Endothelial cell of umbilical vein (primary cell): ENCODE results near the gene COG4. TPM values are rescaled to one million over a fixed set of nuclear protein-coding genes. Genes with fewer than 3 reads are reported as not detected.
"Not testable (repeated sequence)": the region's sequence is repeated elsewhere in the genome, so short reads cannot be mapped to it uniquely, and the experiment has no call there.

Experiments
- BruUV-seq: library from RNA; stranded (reverse); fragments of 400-500 nt; replicated peaks from 2 replicates; lab custom pipeline; 2021; lab: Mats Ljungman, UMichigan
- CTCF ChIA-PET: fragments of 300-600, 350-600 bp; sonication (Branson Sonifier 250); formaldehyde crosslinking; loops from one replicate; lab custom pipeline; 2021; ENCODE audit warnings: antibody characterized with exemption, inconsistent platforms; lab: Charles Lee
- POLR2A ChIA-PET: fragments of 300-600, 350-600 bp; sonication (Branson Sonifier 250); formaldehyde crosslinking; loops from one replicate; lab custom pipeline; 2021; ENCODE audit warnings: antibody characterized with exemption, inconsistent platforms; lab: Charles Lee
- DNase-seq: peaks from one replicate; pipeline ENCODE4 v3.0.0-alpha.2; 2011; ENCODE audit warnings: low read depth, low spot score
- FAIRE-seq: peaks from 2 replicates; lab custom pipeline; 2011; peaks lifted over from hg19 to GRCh38; lab: Jason Lieb, UNC
- H2AFZ ChIP-seq: 2 replicates; pipeline ENCODE4 v1.6.0; 2012; ENCODE audit warnings: low read depth, low read length, control low read depth, inconsistent platforms
- H3K27ac ChIP-seq: 2 replicates; pipeline ENCODE4 v1.5.1; 2011; ENCODE audit warnings: low read depth, mild to moderate bottlenecking, control low read depth, low read length, moderate library complexity; ENCODE audit not compliant: insufficient read depth
- H3K27me3 ChIP-seq, 2 experiments: 2 replicates each; pipeline versions ENCODE4 v1.6.0 to v1.6.1; 2011; ENCODE audit warnings: low read length in 2 of 2, mixed read lengths in 1 of 2; ENCODE audit not compliant: control insufficient read depth in 2 of 2, insufficient read depth in 2 of 2
- H3K36me3 ChIP-seq, 2 experiments: 2 replicates in 1 of 2; 3 replicates in 1 of 2; pipeline ENCODE4 v1.5.1; 2011; ENCODE audit warnings: low read length in 2 of 2, mild to moderate bottlenecking in 1 of 2, moderate library complexity in 1 of 2; ENCODE audit not compliant: control insufficient read depth in 2 of 2, insufficient read depth in 2 of 2; ENCODE audit errors: extremely low read depth in 1 of 2
- H3K4me1 ChIP-seq: 3 replicates; pipeline ENCODE4 v1.5.1; 2011; ENCODE audit warnings: mild to moderate bottlenecking, low read length; ENCODE audit not compliant: control insufficient read depth, insufficient read depth; ENCODE audit errors: extremely low read depth
- H3K4me2 ChIP-seq: 2 replicates; pipeline ENCODE4 v1.6.1; 2011; ENCODE audit warnings: low read length, control low read depth, mixed read lengths; ENCODE audit not compliant: insufficient read depth
- H3K4me3 ChIP-seq, 3 experiments: fragments of 200-600 bp in 1 of 3; sonication (generic), shearing (Covaris generic) in 1 of 3; replicated peaks in 1 of 3; 2 replicates each; pipeline ENCODE4 v1.5.1; 2011 to 2016; ENCODE audit warnings: control low read depth in 3 of 3, low read length in 3 of 3, mild to moderate bottlenecking in 2 of 3, inconsistent platforms in 1 of 3, low read depth in 1 of 3, moderate library complexity in 1 of 3; ENCODE audit not compliant: insufficient read depth in 1 of 3
- H3K79me2 ChIP-seq: 2 replicates; pipeline ENCODE4 v1.6.0; 2012; ENCODE audit warnings: low read length, inconsistent platforms; ENCODE audit not compliant: control insufficient read depth, insufficient read depth
- H3K9ac ChIP-seq: replicated peaks from 2 replicates; pipeline ENCODE3; 2011; ENCODE audit warnings: low read length, control low read depth; ENCODE audit not compliant: insufficient read depth; ENCODE audit errors: extremely low read depth
- H3K9me1 ChIP-seq: replicated peaks from 3 replicates; pipeline ENCODE4 v1.6.0; 2011; ENCODE audit warnings: mild to moderate bottlenecking, low read length; ENCODE audit not compliant: control insufficient read depth, insufficient read depth; ENCODE audit errors: extremely low read depth
- H3K9me3 ChIP-seq: replicated peaks from 2 replicates; pipeline ENCODE4 v1.5.1; 2012; ENCODE audit warnings: low read length, inconsistent platforms; ENCODE audit not compliant: control insufficient read depth, insufficient read depth
- H4K20me1 ChIP-seq: replicated peaks from 2 replicates; pipeline ENCODE3; 2011; ENCODE audit warnings: mild to moderate bottlenecking, low read length; ENCODE audit not compliant: control insufficient read depth, insufficient read depth; ENCODE audit errors: extremely low read depth
- MYC ChIP-seq: IDR thresholded peaks from one replicate; pipeline ENCODE4 v1.6.1; 2011; ENCODE audit warnings: mild to moderate bottlenecking, low read depth, low read length
- POLR2A ChIP-seq: IDR thresholded peaks from 2 replicates; pipeline ENCODE4 v1.6.1; 2012; ENCODE audit warnings: low read depth, mild to moderate bottlenecking, control low read depth, low read length
- dilution Hi-C: fragments of 300-500 bp; cut with MboI; formaldehyde crosslinking; loops from one replicate; pipeline ENCODE4 v1.15.0; 2019; ENCODE audit warnings: low sequenced_read_pairs; ENCODE audit not compliant: extremely low pct_ligation_motif_present
- intact Hi-C: fragments of 100-400 bp; cut with micrococcal nuclease; formaldehyde crosslinking; loops from one replicate; pipeline ENCODE4 v1.10.0; 2022
- polyA plus RNA-seq, 4 experiments: library from polyadenylated mRNA; depleted of rRNA in 3 of 4; stranded (reverse) in 3 of 4; unstranded in 1 of 4; fragments of >200 nt; gene quantifications; 2 replicates each; pipeline versions ENCODE4 v1.2.1 to v1.2.3, GENCODE V29; 2011 to 2012; ENCODE audit warnings: missing spikeins in 1 of 4
- total RNA-seq: library from RNA; stranded (reverse); gene quantifications from 2 replicates; pipeline ENCODE4 v1.2.3, GENCODE V29; 2021

Gene COG4
- total and polyA plus RNA-seq, 2 donors (not counting 3 experiments of a cell fraction or from before 2014, with no cell fraction given), result 53.7 to 61.2 TPM

DNA sequence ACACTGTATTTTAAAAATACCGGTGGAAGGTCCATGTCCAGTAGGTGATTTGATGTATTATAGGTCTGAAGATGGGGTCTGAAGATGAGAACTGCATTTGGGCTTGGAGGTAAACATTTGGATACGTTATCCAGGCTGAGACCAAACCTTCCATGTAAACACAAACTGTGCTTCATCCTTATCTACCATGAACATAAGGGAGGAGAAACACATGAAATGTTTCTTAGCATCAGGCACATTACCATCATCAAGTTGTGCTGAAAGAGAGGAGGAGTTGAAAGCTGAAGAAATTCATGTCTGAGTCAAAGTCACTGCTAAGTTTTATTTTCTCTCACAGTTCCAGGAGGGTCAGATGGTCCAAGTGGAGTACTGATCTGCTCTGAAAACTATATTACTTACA is 11.6 kb upstream of the COG4 start:
- POLR2A ChIA-PET, result no interaction called here
- no peaks in the 10 kb centered on the region for H3K4me1 ChIP-seq
- no TSS peak for BruUV-seq
- no peak overlapping the region for H3K27ac ChIP-seq
- no peaks in the 10 kb centered on the region for H3K9me3 ChIP-seq
- no peak overlapping the region for H3K9ac ChIP-seq
- CTCF ChIA-PET, result no interaction called here
- H4K20me1 ChIP-seq, result peaks cover 12% of the 10 kb centered on the region
- intact Hi-C loops, result no loop called here
- H3K36me3 ChIP-seq, result peaks cover 39 to 50% of the 10 kb centered on the region in 2 experiments
- TF ChIP-seq POLR2A, result no peak
- TF ChIP-seq MYC, result no peak
- peaks cover 84% of the 10 kb centered on the region for H3K79me2 ChIP-seq
- H2AFZ ChIP-seq, result no peak overlapping the region
- no peak overlapping the region for H3K4me3 ChIP-seq
- FAIRE-seq, result no peak
- dilution Hi-C loops, result loop anchor here (25.0 kb wide), 1 partner anchor 127 kb away; no protein-coding TSS in a partner anchor
- no peak overlapping the region for H3K4me2 ChIP-seq
- no peaks in the 10 kb centered on the region for H3K27me3 ChIP-seq
- no peaks in the 10 kb centered on the region for H3K9me1 ChIP-seq
- no peak for DNase-seq

DNA sequence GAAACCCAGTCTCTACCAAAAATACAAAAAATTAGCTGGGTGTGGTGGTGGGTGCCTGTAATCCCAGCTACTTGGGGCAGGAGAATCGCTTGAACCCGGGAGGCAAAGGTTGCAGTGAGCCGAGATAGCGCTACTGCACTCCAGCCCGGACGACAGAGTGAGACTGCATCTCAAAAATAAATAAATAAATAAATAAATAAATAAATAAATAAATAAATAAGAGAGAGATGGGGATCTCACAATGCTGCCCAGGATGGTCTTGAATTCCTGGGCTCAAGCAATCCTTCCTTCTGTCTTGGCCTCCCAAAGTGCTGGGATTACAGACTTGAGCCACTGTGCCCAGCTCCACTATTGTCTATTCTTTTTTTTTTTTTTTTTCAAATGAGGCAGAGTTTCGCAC is 6.6 kb upstream of the COG4 start:
- dilution Hi-C loops, result loop anchor here (25.0 kb wide), 1 partner anchor 132 kb away; no protein-coding TSS in a partner anchor
- BruUV-seq, result not testable (repeated sequence)
- H4K20me1 ChIP-seq, result peaks cover 18% of the 10 kb centered on the region

More for the DNA sequence above, 6.6 kb upstream of the COG4 start:
- H3K4me2 ChIP-seq, H3K27me3 ChIP-seq, H3K9ac ChIP-seq, FAIRE-seq, H3K27ac ChIP-seq, DNase-seq, H3K4me3 ChIP-seq, H2AFZ ChIP-seq, POLR2A ChIA-PET, H3K9me3 ChIP-seq, H3K9me1 ChIP-seq: not testable (repeated sequence)
- Histone ChIP-seq H3K36me3 (peaks cover 30 to 36% of the 10 kb centered on the region in 2 experiments), H3K79me2 (peaks cover 95% of the 10 kb centered on the region), H3K4me1 (peaks cover 28% of the 10 kb centered on the region)
- intact Hi-C loops, result loop anchor here (1.0 to 5.0 kb wide), 3 partner anchors 42 to 241 kb away; no protein-coding TSS in a partner anchor
- CTCF ChIA-PET, result interaction anchor here (0.6 to 3.2 kb wide), 4 partner anchors 123 to 174 kb away, joined by 3 to 28 read pairs (median 3); no protein-coding TSS in a partner anchor
